ENCODE results near the gene SV2B.

Gene SV2B

GRCh38 chr15:91348752-91349500, 248.9 kb downstream of the SV2B start:
- no peaks in the 10 kb centered on the region for H3K4me1 ChIP-seq (ENCODE audit: control insufficient read depth, insufficient read depth, low read length)
- H3K4me3 ChIP-seq (ENCODE audit: low read length): no peak overlapping the region
- H3K36me3 ChIP-seq (ENCODE audit: control insufficient read depth, insufficient read depth, low read length, severe bottlenecking): no peaks in the 10 kb centered on the region
- no peak for DNase-seq (ENCODE audit: low read depth)
- peaks cover 4% of the 10 kb centered on the region for H3K27me3 ChIP-seq (replicated peaks; ENCODE audit: control insufficient read depth, insufficient read depth, low read length)
- H3K9ac ChIP-seq (ENCODE audit: low read length): no peak overlapping the region
- H3K9me3 ChIP-seq (ENCODE audit: control insufficient read depth, low read length): no peaks in the 10 kb centered on the region
